ENCODE measurements around the gene URB2. TPM values are rescaled to one million over a fixed set of nuclear protein-coding genes. Genes with fewer than 3 reads are reported as not detected.

The URB2 gene
- total and polyA plus RNA-seq, 2 of the 13 experiments (the other 11 are each of a cell fraction or from before 2014, with no cell fraction given) = 4.0 to 17.6 TPM

GRCh38 chr1:229625915-229626831 is at the start of gene URB2, which contains the start of gene TAF5L (continued):
- TF ChIP-seq, protein P1, sequence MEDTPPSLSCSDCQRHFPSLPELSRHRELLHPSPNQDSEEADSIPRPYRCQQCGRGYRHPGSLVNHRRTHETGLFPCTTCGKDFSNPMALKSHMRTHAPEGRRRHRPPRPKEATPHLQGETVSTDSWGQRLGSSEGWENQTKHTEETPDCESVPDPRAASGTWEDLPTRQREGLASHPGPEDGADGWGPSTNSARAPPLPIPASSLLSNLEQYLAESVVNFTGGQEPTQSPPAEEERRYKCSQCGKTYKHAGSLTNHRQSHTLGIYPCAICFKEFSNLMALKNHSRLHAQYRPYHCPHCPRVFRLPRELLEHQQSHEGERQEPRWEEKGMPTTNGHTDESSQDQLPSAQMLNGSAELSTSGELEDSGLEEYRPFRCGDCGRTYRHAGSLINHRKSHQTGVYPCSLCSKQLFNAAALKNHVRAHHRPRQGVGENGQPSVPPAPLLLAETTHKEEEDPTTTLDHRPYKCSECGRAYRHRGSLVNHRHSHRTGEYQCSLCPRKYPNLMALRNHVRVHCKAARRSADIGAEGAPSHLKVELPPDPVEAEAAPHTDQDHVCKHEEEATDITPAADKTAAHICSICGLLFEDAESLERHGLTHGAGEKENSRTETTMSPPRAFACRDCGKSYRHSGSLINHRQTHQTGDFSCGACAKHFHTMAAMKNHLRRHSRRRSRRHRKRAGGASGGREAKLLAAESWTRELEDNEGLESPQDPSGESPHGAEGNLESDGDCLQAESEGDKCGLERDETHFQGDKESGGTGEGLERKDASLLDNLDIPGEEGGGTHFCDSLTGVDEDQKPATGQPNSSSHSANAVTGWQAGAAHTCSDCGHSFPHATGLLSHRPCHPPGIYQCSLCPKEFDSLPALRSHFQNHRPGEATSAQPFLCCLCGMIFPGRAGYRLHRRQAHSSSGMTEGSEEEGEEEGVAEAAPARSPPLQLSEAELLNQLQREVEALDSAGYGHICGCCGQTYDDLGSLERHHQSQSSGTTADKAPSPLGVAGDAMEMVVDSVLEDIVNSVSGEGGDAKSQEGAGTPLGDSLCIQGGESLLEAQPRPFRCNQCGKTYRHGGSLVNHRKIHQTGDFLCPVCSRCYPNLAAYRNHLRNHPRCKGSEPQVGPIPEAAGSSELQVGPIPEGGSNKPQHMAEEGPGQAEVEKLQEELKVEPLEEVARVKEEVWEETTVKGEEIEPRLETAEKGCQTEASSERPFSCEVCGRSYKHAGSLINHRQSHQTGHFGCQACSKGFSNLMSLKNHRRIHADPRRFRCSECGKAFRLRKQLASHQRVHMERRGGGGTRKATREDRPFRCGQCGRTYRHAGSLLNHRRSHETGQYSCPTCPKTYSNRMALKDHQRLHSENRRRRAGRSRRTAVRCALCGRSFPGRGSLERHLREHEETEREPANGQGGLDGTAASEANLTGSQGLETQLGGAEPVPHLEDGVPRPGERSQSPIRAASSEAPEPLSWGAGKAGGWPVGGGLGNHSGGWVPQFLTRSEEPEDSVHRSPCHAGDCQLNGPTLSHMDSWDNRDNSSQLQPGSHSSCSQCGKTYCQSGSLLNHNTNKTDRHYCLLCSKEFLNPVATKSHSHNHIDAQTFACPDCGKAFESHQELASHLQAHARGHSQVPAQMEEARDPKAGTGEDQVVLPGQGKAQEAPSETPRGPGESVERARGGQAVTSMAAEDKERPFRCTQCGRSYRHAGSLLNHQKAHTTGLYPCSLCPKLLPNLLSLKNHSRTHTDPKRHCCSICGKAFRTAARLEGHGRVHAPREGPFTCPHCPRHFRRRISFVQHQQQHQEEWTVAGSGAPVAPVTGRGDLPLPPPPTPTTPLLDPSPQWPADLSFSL (CRISPR knock-in tag; IDR thresholded peaks at IDR 0.05) = no peak
- TF ChIP-seq ZFP37 (CRISPR knock-in tag; IDR thresholded peaks at IDR 0.05; ENCODE audit: borderline replicate concordance) (0 out of 2 replicates have a peak, but pooled peaks have one; percentile 22), HNRNPLL (IDR thresholded peaks at IDR 0.05; ENCODE audit: low read depth, low read length, poor library complexity, severe bottlenecking) (peak; percentile 88), PREB (CRISPR knock-in tag; IDR thresholded peaks at IDR 0.05) (no peak), SIN3B (IDR thresholded peaks at IDR 0.05; ENCODE audit: low read length) (no peak), ZKSCAN5 (CRISPR knock-in tag; IDR thresholded peaks at IDR 0.05) (no peak), TAF15 (IDR thresholded peaks at IDR 0.05; ENCODE audit: low read depth, low read length, poor library complexity, severe bottlenecking) (no peak), RELA (CRISPR knock-in tag; IDR thresholded peaks at IDR 0.05) (no peak), ZNF761 (CRISPR knock-in tag; conservative IDR thresholded peaks at IDR 0.05) (no peak), ZNF256 (CRISPR knock-in tag; conservative IDR thresholded peaks at IDR 0.05) (no peak), ZNF629 (CRISPR knock-in tag; conservative IDR thresholded peaks at IDR 0.05) (no peak), EHMT2 (IDR thresholded peaks at IDR 0.05; ENCODE audit: borderline replicate concordance, low read depth, low read length) (no peak), HDAC2 (CRISPR knock-in tag; IDR thresholded peaks at IDR 0.05) (no peak; the same call in 1 of the 2 replicates), TEAD2 (CRISPR knock-in tag; IDR thresholded peaks at IDR 0.05) (no peak), ZNF670 (CRISPR knock-in tag; IDR thresholded peaks at IDR 0.05; ENCODE audit: borderline replicate concordance) (no peak; the same call in 1 of the 2 replicates), ZSCAN30 (CRISPR knock-in tag; IDR thresholded peaks at IDR 0.05) (no peak)
- TF ChIP-seq, protein P2, sequence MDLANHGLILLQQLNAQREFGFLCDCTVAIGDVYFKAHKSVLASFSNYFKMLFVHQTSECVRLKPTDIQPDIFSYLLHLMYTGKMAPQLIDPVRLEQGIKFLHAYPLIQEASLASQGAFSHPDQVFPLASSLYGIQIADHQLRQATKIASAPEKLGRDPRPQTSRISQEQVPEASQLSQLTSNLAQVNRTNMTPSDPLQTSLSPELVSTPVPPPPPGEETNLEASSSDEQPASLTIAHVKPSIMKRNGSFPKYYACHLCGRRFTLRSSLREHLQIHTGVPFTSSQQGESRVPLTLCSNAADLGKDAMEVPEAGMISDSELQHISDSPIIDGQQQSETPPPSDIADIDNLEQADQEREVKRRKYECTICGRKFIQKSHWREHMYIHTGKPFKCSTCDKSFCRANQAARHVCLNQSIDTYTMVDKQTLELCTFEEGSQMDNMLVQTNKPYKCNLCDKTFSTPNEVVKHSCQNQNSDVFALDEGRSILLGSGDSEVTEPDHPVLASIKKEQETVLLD (CRISPR knock-in tag; IDR thresholded peaks at IDR 0.05; ENCODE audit: low read depth) = peak; percentile 97
- TF ChIP-seq, protein P3, sequence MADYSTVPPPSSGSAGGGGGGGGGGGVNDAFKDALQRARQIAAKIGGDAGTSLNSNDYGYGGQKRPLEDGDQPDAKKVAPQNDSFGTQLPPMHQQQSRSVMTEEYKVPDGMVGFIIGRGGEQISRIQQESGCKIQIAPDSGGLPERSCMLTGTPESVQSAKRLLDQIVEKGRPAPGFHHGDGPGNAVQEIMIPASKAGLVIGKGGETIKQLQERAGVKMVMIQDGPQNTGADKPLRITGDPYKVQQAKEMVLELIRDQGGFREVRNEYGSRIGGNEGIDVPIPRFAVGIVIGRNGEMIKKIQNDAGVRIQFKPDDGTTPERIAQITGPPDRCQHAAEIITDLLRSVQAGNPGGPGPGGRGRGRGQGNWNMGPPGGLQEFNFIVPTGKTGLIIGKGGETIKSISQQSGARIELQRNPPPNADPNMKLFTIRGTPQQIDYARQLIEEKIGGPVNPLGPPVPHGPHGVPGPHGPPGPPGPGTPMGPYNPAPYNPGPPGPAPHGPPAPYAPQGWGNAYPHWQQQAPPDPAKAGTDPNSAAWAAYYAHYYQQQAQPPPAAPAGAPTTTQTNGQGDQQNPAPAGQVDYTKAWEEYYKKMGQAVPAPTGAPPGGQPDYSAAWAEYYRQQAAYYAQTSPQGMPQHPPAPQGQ (CRISPR knock-in tag; IDR thresholded peaks at IDR 0.05; ENCODE audit: borderline replicate concordance) = no peak
